GM12873 (cell line): ENCODE measurements around the gene RDH13.

ENCODE experiments used
- TF ChIP-seq, protein P1 (sequence below): IDR thresholded peaks from 2 replicates; pipeline ENCODE4 v1.5.1; 2012; ENCODE audit warnings: low read depth, mild to moderate bottlenecking, moderate library complexity, low read length, control low read depth; ENCODE audit not compliant: insufficient read depth; ENCODE audit errors: missing control alignments

The RDH13 gene

GRCh38 chr19:55079400-55080038 is 16.6 kb upstream of the RDH13 start:
- TF ChIP-seq, protein P1, sequence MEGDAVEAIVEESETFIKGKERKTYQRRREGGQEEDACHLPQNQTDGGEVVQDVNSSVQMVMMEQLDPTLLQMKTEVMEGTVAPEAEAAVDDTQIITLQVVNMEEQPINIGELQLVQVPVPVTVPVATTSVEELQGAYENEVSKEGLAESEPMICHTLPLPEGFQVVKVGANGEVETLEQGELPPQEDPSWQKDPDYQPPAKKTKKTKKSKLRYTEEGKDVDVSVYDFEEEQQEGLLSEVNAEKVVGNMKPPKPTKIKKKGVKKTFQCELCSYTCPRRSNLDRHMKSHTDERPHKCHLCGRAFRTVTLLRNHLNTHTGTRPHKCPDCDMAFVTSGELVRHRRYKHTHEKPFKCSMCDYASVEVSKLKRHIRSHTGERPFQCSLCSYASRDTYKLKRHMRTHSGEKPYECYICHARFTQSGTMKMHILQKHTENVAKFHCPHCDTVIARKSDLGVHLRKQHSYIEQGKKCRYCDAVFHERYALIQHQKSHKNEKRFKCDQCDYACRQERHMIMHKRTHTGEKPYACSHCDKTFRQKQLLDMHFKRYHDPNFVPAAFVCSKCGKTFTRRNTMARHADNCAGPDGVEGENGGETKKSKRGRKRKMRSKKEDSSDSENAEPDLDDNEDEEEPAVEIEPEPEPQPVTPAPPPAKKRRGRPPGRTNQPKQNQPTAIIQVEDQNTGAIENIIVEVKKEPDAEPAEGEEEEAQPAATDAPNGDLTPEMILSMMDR: no peak

- TF ChIP-seq, protein P1: no peak
Measured at GRCh38 chr19:55078996-55079395, 16.0 kb upstream of the RDH13 start.

DNA sequence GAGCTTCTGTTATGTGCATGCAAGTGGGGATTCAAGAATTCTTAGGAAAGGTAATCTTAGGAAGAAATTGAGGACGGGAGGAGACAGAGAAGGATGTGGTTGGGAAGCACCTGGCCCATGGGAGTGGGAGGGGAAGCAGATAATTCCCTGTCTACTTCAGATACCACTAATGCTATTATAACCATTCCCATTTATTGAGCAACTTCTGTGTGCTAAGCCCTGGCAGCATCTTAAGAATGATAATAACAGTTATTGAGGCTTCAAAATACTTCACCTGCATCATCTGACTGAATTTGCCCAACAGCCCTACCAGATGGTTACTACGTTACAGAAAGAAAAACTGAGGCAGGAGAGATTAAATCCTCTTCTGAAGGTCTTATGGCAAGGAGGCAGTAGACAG is 14.2 kb upstream of the RDH13 start:
- TF ChIP-seq, protein P1: no peak

DNA sequence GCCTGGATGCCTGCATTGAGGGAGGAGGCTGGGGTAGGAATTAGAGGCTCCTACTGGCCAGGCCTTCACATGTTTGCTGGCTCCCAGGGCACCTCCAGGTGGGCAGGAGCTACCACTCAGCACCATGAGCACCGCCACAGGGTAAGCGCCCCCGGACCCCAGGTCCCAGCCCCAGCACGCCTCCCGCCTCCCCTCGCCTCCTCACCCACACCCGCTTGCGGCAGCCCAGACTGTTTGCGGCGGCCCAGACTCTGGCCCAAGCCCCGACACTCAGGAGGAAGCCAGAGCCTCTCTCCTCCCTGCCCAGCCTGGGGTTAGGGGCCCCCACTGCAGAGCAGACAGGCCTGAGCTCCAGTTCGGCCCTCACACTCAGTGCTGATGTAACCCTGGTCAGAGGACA is 13.4 kb upstream of the RDH13 start:
- TF ChIP-seq, protein P1: no peak

DNA sequence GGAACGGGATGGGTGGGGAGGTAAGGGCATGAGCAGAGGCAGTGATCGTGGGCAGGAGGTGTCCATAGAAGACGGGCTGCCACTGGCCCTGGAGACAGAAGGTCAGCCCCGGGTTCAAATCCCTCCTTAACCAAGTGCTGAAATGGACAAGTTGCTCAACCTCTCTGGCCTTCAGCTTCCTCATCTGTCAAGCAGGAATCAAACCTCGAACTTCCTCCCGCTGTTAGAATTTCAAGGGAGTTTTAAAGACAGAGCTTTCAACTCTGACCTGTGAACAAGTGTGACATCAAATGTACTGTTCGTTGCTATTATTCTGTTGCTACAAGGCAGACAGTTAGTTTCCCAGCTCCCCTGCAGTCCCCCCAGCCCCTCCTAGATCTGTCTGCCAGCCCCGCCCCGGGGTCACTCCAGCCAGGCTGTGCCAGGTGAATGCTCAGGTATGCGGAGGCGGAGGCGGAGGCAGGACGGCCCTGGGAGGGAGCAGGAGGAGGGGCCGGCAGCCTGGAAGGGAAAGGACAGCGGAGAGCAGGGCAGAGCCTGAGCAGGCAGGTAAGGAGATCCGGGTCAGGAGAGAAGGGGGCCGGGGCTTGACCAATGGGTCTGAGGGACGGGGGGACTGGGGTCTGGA is 12.5 kb upstream of the RDH13 start, which contains the start of gene EPS8L1:
EPS8L1 (plus strand) TSS at position 499 of the 628 bp plus-strand sequence. CDS start 576 bp downstream, outside the sequence.
- TF ChIP-seq, protein P1: no peak

DNA sequence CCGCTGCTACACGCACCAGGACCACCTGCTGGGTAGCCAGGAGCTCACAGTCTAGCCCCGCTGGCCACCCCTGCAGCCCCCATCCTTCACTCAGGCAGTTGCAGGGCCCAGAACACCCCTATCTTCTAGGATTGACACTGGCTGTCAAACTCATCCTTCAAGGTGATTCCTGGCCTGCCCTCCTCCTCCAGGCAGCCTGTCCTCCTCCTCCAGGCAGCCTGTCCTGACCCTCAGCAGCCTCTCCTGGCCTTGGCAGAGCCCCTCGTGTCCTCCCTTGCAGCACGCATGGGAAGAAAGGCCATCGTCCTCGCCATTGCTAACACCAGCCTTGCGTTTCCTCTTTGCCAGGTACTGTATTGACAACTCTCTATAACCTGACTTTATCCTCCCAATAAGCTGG is 9.0 kb upstream of the RDH13 start:
- TF ChIP-seq, protein P1: no peak

DNA sequence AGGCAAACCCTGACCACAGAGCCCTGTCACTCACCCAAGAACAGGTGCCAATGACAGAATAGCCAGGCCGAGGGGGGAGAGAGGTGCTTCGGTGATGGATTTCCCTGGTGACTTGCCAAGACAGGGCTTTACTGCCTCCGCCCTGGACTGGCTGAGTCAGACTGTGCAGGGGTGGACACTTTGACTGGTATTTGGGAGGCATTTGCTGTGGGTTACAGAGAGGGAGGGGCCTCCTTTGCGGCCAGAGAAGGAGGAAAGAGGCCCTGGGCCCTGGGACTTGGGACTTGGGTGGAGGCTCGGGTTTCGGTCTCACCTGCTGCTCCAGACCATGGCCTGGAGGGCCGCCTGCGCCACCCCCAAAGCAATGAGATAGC is 8.2 kb upstream of the RDH13 start:
- TF ChIP-seq, protein P1: no peak
